Activated CD4-positive, alpha-beta T cell treated with anti-CD3 and anti-CD28 coated beads for 36 hours (primary cell): ENCODE data around the gene SP110. TPM values are rescaled to one million over a fixed set of nuclear protein-coding genes. Genes with fewer than 3 reads are reported as not detected.

Source experiments
- ATAC-seq: fragments of 200-7000 bp; cut with Tn5 transposase; one replicate; pipeline ENCODE4 v1.10.0; 2021; ENCODE audit warnings: mild to moderate bottlenecking, moderate library complexity
- CTCF ChIA-PET: fragments of 350-600 bp; sonication (Branson Sonifier 250); formaldehyde crosslinking; loops from one replicate; lab custom pipeline; 2021; ENCODE audit warnings: antibody characterized with exemption; lab: Charles Lee
- POLR2A ChIA-PET: fragments of 350-600 bp; sonication (Branson Sonifier 250); formaldehyde crosslinking; loops from one replicate; lab custom pipeline; 2021; ENCODE audit warnings: antibody characterized with exemption, inconsistent platforms; lab: Charles Lee
- DNase-seq: peaks from one replicate; pipeline ENCODE4 v3.0.0-alpha.2; 2020
- H3K27ac Mint-ChIP-seq: one replicate; pipeline ENCODE4 v1.8.0; 2021; ENCODE audit warnings: mixed read lengths
- H3K27me3 Mint-ChIP-seq: one replicate; pipeline ENCODE4 v1.8.0; 2021; ENCODE audit warnings: mixed read lengths
- H3K36me3 Mint-ChIP-seq: one replicate; pipeline ENCODE4 v1.8.0; 2021; ENCODE audit warnings: low read depth, mixed read lengths
- H3K4me1 Mint-ChIP-seq: one replicate; pipeline ENCODE4 v1.8.0; 2021; ENCODE audit warnings: mixed read lengths
- H3K4me3 Mint-ChIP-seq: one replicate; pipeline ENCODE4 v1.8.0; 2021; ENCODE audit warnings: mild to moderate bottlenecking, moderate library complexity, mixed read lengths
- H3K9me3 Mint-ChIP-seq: one replicate; pipeline ENCODE4 v1.8.0; 2021; ENCODE audit warnings: low read depth, mixed read lengths
- intact Hi-C, 2 experiments: fragments of 100-400 bp; cut with DNase I in 1 of 2; cut with micrococcal nuclease in 1 of 2; formaldehyde crosslinking; loops; one replicate each; pipeline versions ENCODE4 v1.14.2 to v1.15.1; 2022 to 2024; cut with DNase I, micrococcal nuclease
- total RNA-seq, 2 experiments: library from RNA; stranded (reverse); gene quantifications; one replicate each; pipeline ENCODE4 v1.2.3, GENCODE V29; 2021

The SP110 gene
- total RNA-seq, 2 experiments from 2014 or later = 96.2 to 111 TPM

- peaks cover 29% of the 10 kb centered on the region for H3K4me1 Mint-ChIP-seq
- ATAC-seq (no peak), DNase-seq (no peak)
- intact Hi-C loops = no loop called here
- H3K9me3 Mint-ChIP-seq = no peaks in the 10 kb centered on the region
- H3K27me3 Mint-ChIP-seq = no peaks in the 10 kb centered on the region
- H3K4me3 Mint-ChIP-seq = no peak overlapping the region
- H3K36me3 Mint-ChIP-seq = peaks cover 73% of the 10 kb centered on the region
- ChIA-PET POLR2A (interaction anchor here (0.6 kb wide), 1 partner anchor 18 kb away, joined by 9 read pairs; no protein-coding TSS in a partner anchor), CTCF (interaction anchor here (0.6 to 1.0 kb wide), 2 partner anchors 22 to 408 kb away, joined by 3 read pairs; partner anchors contain the start of gene SP140)
- H3K27ac Mint-ChIP-seq = peak overlapping the region; percentile 81
Observed at GRCh38 chr2:230203110-230203676, 16.6 kb downstream of the SP110 start.

- Mint-ChIP-seq H3K27me3 (no peaks in the 10 kb centered on the region), H3K4me3 (no peak overlapping the region), H3K4me1 (peaks cover 29% of the 10 kb centered on the region), H3K9me3 (no peaks in the 10 kb centered on the region), H3K36me3 (peaks cover 79% of the 10 kb centered on the region), H3K27ac (peak overlapping the region; percentile 81)
- intact Hi-C loops = no loop called here
- ChIA-PET POLR2A (interaction anchor here (0.6 to 0.7 kb wide), 2 partner anchors 19 to 135 kb away, joined by 3 to 9 read pairs; no protein-coding TSS in a partner anchor), CTCF (interaction anchor here (0.6 to 1.2 kb wide), 4 partner anchors 9 to 409 kb away, joined by 3 to 4 read pairs (median 3); partner anchors contain the start of gene SP140)
- DNase-seq (peak; percentile 43), ATAC-seq (peak; percentile 63)
Observed at GRCh38 chr2:230202430-230203109, 17.2 kb downstream of the SP110 start.

GRCh38 chr2:230184727-230185578, 34.8 kb downstream of the SP110 start:
- Mint-ChIP-seq H3K4me3 (no peak overlapping the region), H3K27ac (no peak overlapping the region), H3K4me1 (no peaks in the 10 kb centered on the region), H3K27me3 (no peaks in the 10 kb centered on the region), H3K9me3 (peaks cover 3% of the 10 kb centered on the region), H3K36me3 (peaks cover 63% of the 10 kb centered on the region)
- CTCF ChIA-PET = no interaction called here
- no peak for ATAC-seq
- POLR2A ChIA-PET = no interaction called here
- intact Hi-C loops = no loop called here
- DNase-seq = no peak

GRCh38 chr2:230181195-230181594, 38.6 kb downstream of the SP110 start:
- H3K36me3 Mint-ChIP-seq = peaks cover 68% of the 10 kb centered on the region
- intact Hi-C loops = no loop called here
- H3K27me3 Mint-ChIP-seq = no peaks in the 10 kb centered on the region
- POLR2A ChIA-PET = no interaction called here
- CTCF ChIA-PET = no interaction called here
- H3K4me3 Mint-ChIP-seq = no peak overlapping the region
- no peak for ATAC-seq
- H3K27ac Mint-ChIP-seq = peak overlapping the region; percentile 67
- no peak for DNase-seq
- no peaks in the 10 kb centered on the region for H3K4me1 Mint-ChIP-seq
- H3K9me3 Mint-ChIP-seq = no peaks in the 10 kb centered on the region

- no peak for DNase-seq
- ATAC-seq = no peak
- no peaks in the 10 kb centered on the region for H3K27me3 Mint-ChIP-seq
- peaks cover 63% of the 10 kb centered on the region for H3K36me3 Mint-ChIP-seq
- no peak overlapping the region for H3K4me3 Mint-ChIP-seq
- intact Hi-C loops = no loop called here
- H3K4me1 Mint-ChIP-seq = no peaks in the 10 kb centered on the region
- no peaks in the 10 kb centered on the region for H3K9me3 Mint-ChIP-seq
- no peak overlapping the region for H3K27ac Mint-ChIP-seq
- ChIA-PET CTCF (no interaction called here), POLR2A (no interaction called here)
Observed at GRCh38 chr2:230179907-230180306, 39.9 kb downstream of the SP110 start.

- Mint-ChIP-seq H3K27ac (no peak overlapping the region), H3K9me3 (no peaks in the 10 kb centered on the region), H3K4me1 (no peaks in the 10 kb centered on the region), H3K27me3 (no peaks in the 10 kb centered on the region), H3K36me3 (peaks cover 58% of the 10 kb centered on the region), H3K4me3 (no peak overlapping the region)
- no peak for ATAC-seq
- CTCF ChIA-PET = interaction anchor here (0.6 kb wide), 1 partner anchor 1022 kb away, joined by 3 read pairs; no protein-coding TSS in a partner anchor
- POLR2A ChIA-PET = interaction anchor here (0.6 kb wide), 1 partner anchor 26 kb away, joined by 4 read pairs; no protein-coding TSS in a partner anchor
- intact Hi-C loops = no loop called here
- no peak for DNase-seq
Observed at GRCh38 chr2:230178546-230179485, 41.0 kb downstream of the SP110 start.

GRCh38 chr2:230176996-230177395, 42.8 kb downstream of the SP110 start:
- ChIA-PET POLR2A (no interaction called here), CTCF (interaction anchor here (1.5 kb wide), 1 partner anchor 169 kb away, joined by 4 read pairs; no protein-coding TSS in a partner anchor)
- intact Hi-C loops = no loop called here
- H3K4me1 Mint-ChIP-seq = no peaks in the 10 kb centered on the region
- H3K9me3 Mint-ChIP-seq = no peaks in the 10 kb centered on the region
- DNase-seq (no peak), ATAC-seq (no peak)
- no peak overlapping the region for H3K4me3 Mint-ChIP-seq
- no peak overlapping the region for H3K27ac Mint-ChIP-seq
- H3K27me3 Mint-ChIP-seq = no peaks in the 10 kb centered on the region
- peaks cover 52% of the 10 kb centered on the region for H3K36me3 Mint-ChIP-seq

GRCh38 chr2:230174466-230174865, 45.3 kb downstream of the SP110 start:
- ChIA-PET CTCF (interaction anchor here (0.7 to 2.0 kb wide), 2 partner anchors 54 to 166 kb away, joined by 3 to 8 read pairs; no protein-coding TSS in a partner anchor), POLR2A (no interaction called here)
- Mint-ChIP-seq H3K4me1 (peaks cover 10% of the 10 kb centered on the region), H3K4me3 (no peak overlapping the region), H3K27ac (no peak overlapping the region), H3K36me3 (peaks cover 56% of the 10 kb centered on the region), H3K9me3 (no peaks in the 10 kb centered on the region), H3K27me3 (no peaks in the 10 kb centered on the region)
- ATAC-seq (no peak), DNase-seq (no peak)
- intact Hi-C loops = no loop called here

GRCh38 chr2:230172852-230173251, 46.9 kb downstream of the SP110 start:
- Mint-ChIP-seq H3K4me1 (peaks cover 10% of the 10 kb centered on the region), H3K4me3 (no peak overlapping the region), H3K9me3 (no peaks in the 10 kb centered on the region), H3K36me3 (peaks cover 60% of the 10 kb centered on the region), H3K27ac (no peak overlapping the region), H3K27me3 (no peaks in the 10 kb centered on the region)
- DNase-seq (no peak), ATAC-seq (no peak)
- intact Hi-C loops = no loop called here
- ChIA-PET CTCF (interaction anchor here (1.0 kb wide), 1 partner anchor 13 kb away, joined by 3 read pairs; no protein-coding TSS in a partner anchor), POLR2A (no interaction called here)

- peaks cover 61% of the 10 kb centered on the region for H3K36me3 Mint-ChIP-seq
- no peak overlapping the region for H3K4me3 Mint-ChIP-seq
- H3K27ac Mint-ChIP-seq = no peak overlapping the region
- ATAC-seq (no peak), DNase-seq (no peak)
- ChIA-PET CTCF (interaction anchor here (0.6 to 4.8 kb wide), 2 partner anchors 13 to 38 kb away, joined by 4 to 36 read pairs; no protein-coding TSS in a partner anchor), POLR2A (no interaction called here)
- H3K4me1 Mint-ChIP-seq = peaks cover 10% of the 10 kb centered on the region
- intact Hi-C loops = no loop called here
- no peaks in the 10 kb centered on the region for H3K27me3 Mint-ChIP-seq
- H3K9me3 Mint-ChIP-seq = no peaks in the 10 kb centered on the region
Observed at GRCh38 chr2:230172156-230172555, 47.6 kb downstream of the SP110 start.
